GM18508 (cell line): ENCODE measurements around the gene BCL10.
"Not testable (repeated sequence)": the region's sequence is repeated elsewhere in the genome, so short reads cannot be mapped to it uniquely, and the experiment has no call there.

Experiments
- ATAC-seq: cut with Tn5 transposase; IDR thresholded peaks from one replicate; pipeline ENCODE4 v1.9.1; 2021; ENCODE audit warnings: moderate number of reproducible peaks; ENCODE audit not compliant: insufficient read depth, unreplicated experiment

BCL10 gene

DNA sequence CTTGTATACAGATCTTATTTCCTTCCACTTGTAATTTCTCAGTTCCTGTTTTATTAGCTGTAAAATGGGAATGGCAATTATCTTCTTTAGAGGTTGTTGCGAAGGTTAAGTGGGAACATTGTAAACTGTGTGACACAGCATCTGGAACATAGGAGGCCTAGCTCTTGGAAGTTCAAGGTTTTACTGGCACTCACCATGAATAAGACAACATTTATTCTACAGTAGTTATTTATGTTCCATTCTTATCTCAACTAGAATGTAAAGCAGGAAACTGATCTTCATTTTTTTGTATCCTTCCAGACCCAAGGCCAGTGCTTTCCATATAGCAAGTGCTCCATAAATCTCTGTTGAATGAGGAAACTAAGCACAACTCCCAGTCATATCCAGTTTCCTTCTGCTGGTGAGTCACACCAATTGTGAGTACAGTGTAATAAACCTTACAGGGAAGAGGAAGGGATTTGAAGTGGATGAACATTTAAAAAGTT, 1.4 kb downstream of the BCL10 start:
- ATAC-seq, result no peak

DNA sequence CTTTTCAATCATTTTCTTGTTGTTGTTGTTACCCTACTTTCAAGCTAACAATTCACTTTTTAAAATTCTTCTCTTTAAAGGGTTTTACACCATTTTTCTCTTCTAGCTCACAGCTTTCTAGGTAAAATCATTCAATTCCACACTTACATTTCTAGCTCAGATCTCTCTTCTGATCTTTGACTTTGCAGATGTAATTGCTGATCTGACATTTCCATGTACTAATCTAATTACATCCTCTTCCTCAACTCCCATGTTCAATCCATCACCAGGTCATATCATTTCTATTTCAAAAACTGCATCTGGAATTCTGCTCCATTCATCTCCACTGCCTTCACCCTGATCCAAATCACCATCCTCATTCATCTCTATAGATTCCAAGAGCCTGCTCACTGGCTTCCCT, 3.0 kb downstream of the BCL10 start:
- no peak for ATAC-seq

GRCh38 chr1:85268801-85269585, 7.4 kb downstream of the BCL10 start:
- no peak for ATAC-seq

GRCh38 chr1:85267313-85267712, 9.1 kb downstream of the BCL10 start:
- no peak for ATAC-seq

DNA sequence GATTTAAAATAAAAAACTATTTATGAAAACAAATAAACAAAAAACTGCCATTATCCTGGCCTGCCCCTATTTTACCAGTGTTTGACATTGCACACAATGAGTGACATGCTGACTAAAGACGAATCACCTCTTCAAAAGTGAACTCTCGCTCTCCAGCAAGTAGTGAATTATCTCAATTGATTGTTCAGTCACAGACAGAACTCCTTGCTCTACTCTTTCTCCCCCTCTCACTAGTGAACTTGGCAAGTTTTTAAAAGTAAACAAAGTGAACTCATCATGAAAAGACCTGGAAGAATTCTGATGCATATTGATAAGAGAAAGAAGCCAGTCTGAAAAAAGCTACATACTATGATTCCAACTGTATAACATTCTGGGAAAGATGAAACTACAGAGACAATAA, 12.3 kb downstream of the BCL10 start:
- ATAC-seq, result no peak

- no peak for ATAC-seq
Observed at GRCh38 chr1:85262985-85263384, 13.4 kb downstream of the BCL10 start.

DNA sequence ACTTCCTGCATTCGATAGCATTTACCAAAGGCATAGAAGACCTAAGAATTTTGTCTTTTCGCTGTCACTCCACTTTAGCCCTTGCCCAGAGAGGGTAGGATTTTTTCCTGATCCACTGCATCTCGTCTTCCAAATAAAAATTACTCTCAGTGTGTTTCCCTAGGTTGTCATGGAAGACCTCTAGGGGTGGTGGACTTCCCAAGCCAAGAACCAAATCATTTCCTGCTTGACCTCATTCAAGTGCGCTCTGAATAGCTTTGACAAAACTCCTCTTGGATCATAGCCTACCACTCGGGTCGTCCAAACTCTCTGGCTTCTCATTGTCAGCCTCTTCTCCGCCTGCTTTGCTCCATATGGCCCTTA, 16.5 kb downstream of the BCL10 start:
- no peak for ATAC-seq

GRCh38 chr1:85259118-85259911, 17.1 kb downstream of the BCL10 start, which contains the start of gene C1orf52:
Gene C1orf52 (minus strand): TSS chr1:85259662. CDS start chr1:85259633, 29 bp downstream.
- peak; percentile 91 for ATAC-seq

- no peak for ATAC-seq
Observed at GRCh38 chr1:85258536-85259117, 17.8 kb downstream of the BCL10 start.

DNA sequence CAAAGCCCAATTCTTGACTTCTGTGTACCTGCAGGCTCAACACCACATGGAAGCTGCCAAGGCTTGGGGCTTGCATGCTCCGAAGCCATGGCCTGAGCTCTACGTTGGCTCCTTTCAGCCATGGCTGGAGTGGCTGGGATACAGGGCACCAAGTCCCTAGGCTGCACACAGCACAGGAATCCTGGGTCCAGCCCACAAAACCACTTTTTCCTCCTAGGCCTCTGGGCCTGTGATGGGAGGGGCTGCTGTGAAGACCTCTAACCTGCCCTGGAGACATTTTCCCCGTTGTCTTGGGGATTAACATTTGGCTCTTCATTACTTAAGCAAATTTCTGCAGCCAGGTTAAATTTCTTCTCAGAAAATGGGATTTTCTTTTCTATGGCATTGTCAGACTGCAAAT, 27.4 kb downstream of the BCL10 start:
- ATAC-seq, result not testable (repeated sequence)

- ATAC-seq, result no peak
Observed at GRCh38 chr1:85245891-85246290, 30.5 kb downstream of the BCL10 start.

- ATAC-seq, result no peak
Observed at GRCh38 chr1:85245456-85245855, 31.0 kb downstream of the BCL10 start.

- no peak for ATAC-seq
Observed at GRCh38 chr1:85244271-85245061, 32.0 kb downstream of the BCL10 start.

DNA sequence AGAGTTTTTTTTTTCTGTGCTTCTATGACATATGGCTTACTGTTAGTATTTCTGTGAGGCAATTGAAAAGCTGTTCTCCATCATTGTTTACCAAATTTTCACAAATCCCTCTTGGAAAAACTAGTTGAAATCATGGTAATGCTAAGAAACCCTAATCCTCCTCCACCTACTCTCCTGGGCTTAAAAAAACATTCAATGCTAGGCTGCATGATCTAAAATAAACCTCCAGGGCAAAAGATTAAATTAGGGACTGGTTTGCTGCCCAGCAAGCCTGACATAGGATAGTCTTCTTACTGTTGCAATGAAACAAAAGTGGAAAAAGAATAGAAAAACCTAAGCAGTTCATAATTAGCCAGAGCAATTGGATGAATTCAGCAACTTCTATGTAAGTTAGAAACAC, 33.1 kb downstream of the BCL10 start:
- no peak for ATAC-seq

GRCh38 chr1:85240643-85241042, 35.8 kb downstream of the BCL10 start:
- ATAC-seq, result no peak

DNA sequence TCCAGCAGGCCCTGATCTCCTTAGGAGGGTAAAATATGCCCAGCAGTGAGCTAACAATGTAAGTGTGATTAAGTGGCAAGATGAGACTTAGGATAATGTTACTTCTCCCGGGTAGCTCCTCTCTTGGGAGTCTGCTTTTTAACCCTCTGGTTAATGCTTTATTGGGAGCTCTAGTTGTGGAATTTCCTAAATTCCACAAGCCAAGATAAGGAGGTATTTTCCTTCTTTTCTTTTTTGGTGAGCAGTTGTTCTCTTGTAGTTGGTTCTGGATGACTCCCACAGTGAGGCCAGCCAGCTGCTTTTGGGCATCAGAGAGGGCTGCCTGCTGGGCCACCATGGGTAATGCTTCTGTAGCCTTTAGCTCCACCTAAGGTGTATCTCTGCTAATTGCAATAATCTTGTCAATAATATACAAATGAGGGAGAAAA, 36.2 kb downstream of the BCL10 start:
- ATAC-seq, result no peak

DNA sequence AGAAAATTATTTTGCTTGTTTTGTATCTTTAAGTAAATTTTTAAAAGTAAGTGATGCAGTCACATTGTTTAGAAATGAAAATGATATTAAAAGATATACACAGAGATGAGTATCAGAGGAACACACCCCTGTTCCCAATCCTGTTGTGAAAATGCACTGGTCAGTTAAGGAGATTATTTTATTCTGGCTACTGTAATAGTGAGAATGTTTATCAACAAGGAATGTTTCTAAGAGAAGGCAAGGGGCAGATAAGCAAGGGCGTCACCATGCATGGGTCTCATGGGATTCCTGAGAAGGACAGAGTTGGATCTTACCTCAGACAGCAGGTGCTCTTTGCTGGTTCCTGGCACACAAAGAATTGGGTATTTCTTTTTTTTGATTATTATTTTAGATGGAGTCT, 38.8 kb downstream of the BCL10 start:
- no peak for ATAC-seq

DNA sequence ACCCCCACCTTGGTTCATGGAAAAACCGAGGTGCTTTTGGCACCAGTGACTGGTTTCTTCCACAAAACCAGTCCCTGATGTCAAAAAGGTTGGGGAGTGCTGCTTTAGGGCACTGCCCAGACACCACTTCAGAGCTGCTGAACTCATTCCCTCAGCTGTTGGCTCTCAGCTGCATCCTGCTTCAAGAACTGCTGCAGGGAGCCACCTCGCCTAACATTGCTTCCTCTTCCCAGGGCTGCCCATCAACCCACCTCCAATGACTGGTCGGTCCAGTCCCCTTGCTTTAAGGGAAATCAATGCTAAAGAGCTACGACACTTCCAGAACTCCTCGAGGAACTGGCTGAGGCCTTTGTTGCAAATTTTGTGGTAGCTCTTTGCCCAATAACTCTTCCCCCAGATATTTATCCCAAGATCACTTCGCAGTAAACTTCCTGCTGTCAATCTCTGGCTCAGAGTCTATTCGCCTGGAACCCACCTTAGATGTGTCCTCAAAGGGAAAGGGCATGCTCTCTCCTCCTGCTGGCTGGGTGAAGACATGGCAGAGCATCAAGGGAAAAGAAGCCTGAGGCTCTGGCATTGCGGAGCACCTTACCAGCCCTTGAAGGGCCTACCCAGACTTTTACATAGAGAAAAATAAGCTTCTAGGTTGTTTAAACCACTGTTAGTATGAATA, 46.0 kb downstream of the BCL10 start:
- ATAC-seq, result no peak

DNA sequence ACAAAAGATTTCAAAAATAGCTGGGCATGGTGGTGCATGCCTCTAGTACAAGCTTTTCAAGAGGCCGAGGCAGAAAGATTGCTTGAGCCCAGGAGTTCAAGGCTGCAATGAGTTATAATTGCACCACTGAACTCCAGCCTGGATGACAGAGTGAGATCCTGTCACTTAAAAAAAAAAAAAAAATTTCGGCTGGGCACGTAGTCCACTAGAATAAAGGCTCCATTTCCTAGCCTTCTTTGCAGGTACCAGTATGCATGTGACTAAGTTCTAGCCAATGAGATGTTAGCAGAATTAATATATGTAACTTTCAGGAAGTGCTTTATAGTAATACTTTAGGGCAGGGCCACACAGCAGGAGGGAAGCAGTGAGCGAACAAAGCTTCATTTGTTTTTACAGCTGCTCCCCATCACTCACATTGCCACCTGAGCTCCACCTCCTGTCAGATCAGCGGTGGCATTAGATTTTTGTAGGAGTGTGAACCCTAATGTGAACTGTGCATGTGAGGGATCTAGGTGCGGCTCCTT, 46.8 kb downstream of the BCL10 start:
- no peak for ATAC-seq

- no peak for ATAC-seq
Observed at GRCh38 chr1:85228972-85229371, 47.5 kb downstream of the BCL10 start.
